Keratinocyte (primary cell): ENCODE data around the gene NME7.
"Not testable (repeated sequence)": the region's sequence is repeated elsewhere in the genome, so short reads cannot be mapped to it uniquely, and the experiment has no call there.

Source experiments
- CTCF ChIP-seq, 3 experiments: IDR thresholded peaks in 1 of 3; conservative IDR thresholded peaks in 1 of 3; optimal IDR thresholded peaks in 1 of 3; 2 replicates in 2 of 3; 3 replicates in 1 of 3; pipeline versions ENCODE3 to v1.5.1; 2011; ENCODE audit warnings: low read length in 3 of 3, mild to moderate bottlenecking in 3 of 3, moderate library complexity in 2 of 3, control low read depth in 1 of 3, inconsistent platforms in 1 of 3; ENCODE audit not compliant: insufficient read depth in 2 of 3; ENCODE audit errors: extremely low read depth in 1 of 3
- EZH2 ChIP-seq: IDR thresholded peaks from one replicate; pipeline ENCODE4 v1.6.1; 2012; ENCODE audit warnings: inconsistent platforms, mild to moderate bottlenecking, low read length, moderate library complexity

GRCh38 chr1:169408340-169408739 lies 40.7 kb upstream of the NME7 start:
- TF ChIP-seq CTCF (optimal IDR thresholded peaks at IDR 0.05 in 1 of 3, IDR thresholded peaks at IDR 0.05 in 1 of 3, conservative IDR thresholded peaks at IDR 0.05 in 1 of 3; ENCODE audit: extremely low read depth in 1 of 3, insufficient read depth in 2 of 3, low read length in 3 of 3); EZH2: not testable (repeated sequence)
